SU-DHL-6 (cell line): Measurements from ENCODE around the gene CUX1.
"Not testable (repeated sequence)": the region's sequence is repeated elsewhere in the genome, so short reads cannot be mapped to it uniquely, and the experiment has no call there.

Experiments used
- H2AFZ ChIP-seq: fragments of 200-600 bp; sonication (generic); 2 replicates; pipeline ENCODE4 v1.6.1; 2014; ENCODE audit warnings: low read depth, mild to moderate bottlenecking, moderate library complexity, mixed read lengths, antibody characterized with exemption, low read length; ENCODE audit not compliant: severe bottlenecking
- H3F3A ChIP-seq: fragments of 200-600 bp; shearing (Covaris generic); 2 replicates; pipeline ENCODE4 v1.6.0; 2016; ENCODE audit warnings: antibody characterized with exemption, mild to moderate bottlenecking; ENCODE audit not compliant: insufficient read depth
- H3K27ac ChIP-seq: fragments of 200-600 bp; sonication (generic); 2 replicates; pipeline ENCODE4 v1.5.1; 2016; ENCODE audit warnings: low read depth, mild to moderate bottlenecking, low read length, moderate library complexity, mixed read lengths
- H3K27me3 ChIP-seq: fragments of 200-600 bp; sonication (generic), shearing (Covaris generic); 2 replicates; pipeline ENCODE4 v1.6.0; 2014; ENCODE audit warnings: mild to moderate bottlenecking, low read length
- H3K36me3 ChIP-seq: fragments of 200-600 bp; sonication (generic); 2 replicates; pipeline ENCODE4 v1.6.1; 2014; ENCODE audit warnings: mild to moderate bottlenecking, low read length, mixed read lengths
- H3K4me2 ChIP-seq: fragments of 300-600, 200-600 bp; shearing (Covaris generic), sonication (generic); 2 replicates; pipeline ENCODE4 v1.6.0; 2014; ENCODE audit warnings: low read length, low read depth, mild to moderate bottlenecking; ENCODE audit not compliant: poor library complexity, severe bottlenecking
- H3K4me3 ChIP-seq: fragments of 200-600 bp; sonication (generic); 2 replicates; pipeline ENCODE4 v1.5.1; 2014; ENCODE audit warnings: antibody characterized with exemption, low read length, mild to moderate bottlenecking, mixed read lengths; ENCODE audit not compliant: insufficient read depth, poor library complexity, severe bottlenecking
- H3K79me2 ChIP-seq: fragments of 200-600 bp; sonication (generic); 2 replicates; pipeline ENCODE4 v1.6.1; 2014; ENCODE audit warnings: mild to moderate bottlenecking, low read length, moderate library complexity; ENCODE audit not compliant: insufficient read depth
- H3K9ac ChIP-seq: fragments of 200-600 bp; sonication (generic); 2 replicates; pipeline ENCODE4 v1.7.0; 2014; ENCODE audit warnings: mild to moderate bottlenecking, low read length
- H3K9me2 ChIP-seq: fragments of 200-600 bp; sonication (generic); replicated peaks from 2 replicates; pipeline ENCODE4 v1.6.1; 2014; ENCODE audit warnings: low read length; ENCODE audit not compliant: insufficient read depth
- H3K9me3 ChIP-seq: fragments of 200-600 bp; sonication (generic); 2 replicates; pipeline ENCODE4 v1.6.1; 2014; ENCODE audit warnings: low read length, mixed read lengths; ENCODE audit not compliant: insufficient read depth
- H4K20me1 ChIP-seq: fragments of 200-600 bp; sonication (generic); 2 replicates; pipeline ENCODE4 v1.6.1; 2014; ENCODE audit warnings: low read depth, mild to moderate bottlenecking, antibody characterized with exemption, low read length, moderate library complexity, mixed read lengths
- EZH2phosphoT487 ChIP-seq: fragments of 200-600 bp; sonication (generic), shearing (Covaris generic); conservative IDR thresholded peaks from 2 replicates; pipeline ENCODE4 v1.6.1; 2018; ENCODE audit warnings: mild to moderate bottlenecking, antibody characterized with exemption, low read length, moderate library complexity, mixed read lengths
- TF ChIP-seq, protein P1 (sequence below): fragments of 200-600 bp; sonication (generic); IDR thresholded peaks from one replicate; pipeline ENCODE4 v1.5.1; 2017; ENCODE audit warnings: antibody characterized with exemption, mild to moderate bottlenecking, low read length, moderate library complexity; ENCODE audit not compliant: insufficient read depth, poor library complexity, severe bottlenecking

The CUX1 gene

DNA sequence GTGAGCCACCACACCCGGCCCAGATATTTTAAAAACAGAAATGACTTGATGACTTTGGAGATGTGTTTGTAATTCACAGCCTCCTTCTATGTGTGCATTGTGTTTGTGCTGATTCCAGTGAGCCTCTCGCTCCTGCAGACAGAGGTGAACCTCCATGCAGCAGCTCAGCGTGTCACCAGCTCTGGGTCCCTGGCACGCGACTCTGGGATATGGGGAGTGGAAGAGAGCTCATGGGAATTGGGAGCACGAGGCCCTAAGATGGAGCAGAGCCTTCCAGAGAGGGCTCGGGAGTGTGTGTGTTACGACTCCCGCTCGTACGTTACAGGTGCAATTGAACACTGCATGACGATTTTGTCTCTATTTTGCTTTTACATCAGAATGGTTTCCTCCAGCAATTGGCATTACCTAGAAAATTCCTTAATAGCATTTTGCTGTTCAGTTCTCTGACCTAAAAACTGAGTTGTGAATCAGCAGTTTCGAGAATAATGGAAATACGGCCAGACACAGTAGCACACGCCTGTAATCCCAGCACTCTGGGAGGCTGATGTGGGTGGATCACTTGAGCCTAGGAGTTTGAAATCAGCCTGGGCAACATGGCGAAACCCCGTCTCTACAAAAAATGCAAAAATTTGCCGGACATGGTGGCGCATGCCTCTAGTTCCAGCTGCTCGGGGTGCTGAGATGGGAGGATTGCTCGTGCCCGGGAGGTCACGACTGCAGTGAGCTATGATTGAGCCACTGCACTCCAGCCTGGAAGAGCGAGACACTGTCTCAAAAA lies 204.6 kb downstream of the CUX1 start:
- H3K36me3 ChIP-seq, result peaks cover 9% of the 10 kb centered on the region
- H3K79me2 ChIP-seq, result peaks cover 92% of the 10 kb centered on the region
- TF ChIP-seq, protein P1, sequence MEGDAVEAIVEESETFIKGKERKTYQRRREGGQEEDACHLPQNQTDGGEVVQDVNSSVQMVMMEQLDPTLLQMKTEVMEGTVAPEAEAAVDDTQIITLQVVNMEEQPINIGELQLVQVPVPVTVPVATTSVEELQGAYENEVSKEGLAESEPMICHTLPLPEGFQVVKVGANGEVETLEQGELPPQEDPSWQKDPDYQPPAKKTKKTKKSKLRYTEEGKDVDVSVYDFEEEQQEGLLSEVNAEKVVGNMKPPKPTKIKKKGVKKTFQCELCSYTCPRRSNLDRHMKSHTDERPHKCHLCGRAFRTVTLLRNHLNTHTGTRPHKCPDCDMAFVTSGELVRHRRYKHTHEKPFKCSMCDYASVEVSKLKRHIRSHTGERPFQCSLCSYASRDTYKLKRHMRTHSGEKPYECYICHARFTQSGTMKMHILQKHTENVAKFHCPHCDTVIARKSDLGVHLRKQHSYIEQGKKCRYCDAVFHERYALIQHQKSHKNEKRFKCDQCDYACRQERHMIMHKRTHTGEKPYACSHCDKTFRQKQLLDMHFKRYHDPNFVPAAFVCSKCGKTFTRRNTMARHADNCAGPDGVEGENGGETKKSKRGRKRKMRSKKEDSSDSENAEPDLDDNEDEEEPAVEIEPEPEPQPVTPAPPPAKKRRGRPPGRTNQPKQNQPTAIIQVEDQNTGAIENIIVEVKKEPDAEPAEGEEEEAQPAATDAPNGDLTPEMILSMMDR, result no peak
- TF ChIP-seq EZH2phosphoT487, result no peak
- H3K9me2 ChIP-seq, result no peaks in the 10 kb centered on the region
- H3K4me2 ChIP-seq, result no peak overlapping the region
- no peak overlapping the region for H2AFZ ChIP-seq
- H3K27me3 ChIP-seq, result no peaks in the 10 kb centered on the region
- no peak overlapping the region for H3K27ac ChIP-seq
- H3K4me3 ChIP-seq, result no peak overlapping the region
- no peaks in the 10 kb centered on the region; the same call in 1 of the 2 replicates for H4K20me1 ChIP-seq
- no peaks in the 10 kb centered on the region for H3K9me3 ChIP-seq
- no peak overlapping the region for H3K9ac ChIP-seq
- peaks cover 18% of the 10 kb centered on the region for H3F3A ChIP-seq

DNA sequence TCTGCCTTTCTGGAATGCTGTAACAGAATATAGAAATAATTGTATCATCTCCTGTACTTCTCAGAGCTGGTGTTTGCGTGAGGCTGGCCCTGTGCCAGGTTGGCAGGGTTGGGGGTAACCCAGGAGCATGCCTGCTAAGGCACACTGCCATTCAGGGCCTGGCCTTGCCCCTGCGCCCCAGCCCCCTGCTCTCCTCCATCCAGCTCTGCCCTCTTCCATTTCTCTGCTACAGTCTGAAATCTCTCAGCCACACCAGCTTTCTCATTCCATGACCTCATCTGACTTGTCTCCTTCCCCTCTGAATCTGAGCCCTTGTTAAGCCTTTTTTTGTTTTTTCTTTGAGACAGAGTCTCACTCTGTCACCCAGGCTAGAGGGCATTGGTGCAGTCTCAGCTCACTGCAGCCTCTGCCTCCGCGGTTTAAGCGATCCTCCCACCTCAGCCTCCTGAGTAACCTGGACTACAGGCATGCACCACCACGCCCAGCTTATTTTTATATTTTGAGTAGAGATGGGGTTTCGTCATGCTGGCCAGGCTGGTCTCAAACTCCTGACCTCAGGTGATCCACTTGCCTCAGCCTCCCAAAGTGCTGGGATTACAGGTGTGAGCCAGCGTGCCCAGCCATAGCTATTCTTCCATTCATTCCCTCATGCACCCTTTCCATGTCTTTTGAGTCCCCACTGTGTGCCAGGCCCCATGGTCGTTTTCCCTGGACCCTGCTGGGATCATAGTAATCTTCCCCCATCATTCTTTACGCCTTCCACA lies 206.8 kb downstream of the CUX1 start:
- no peak overlapping the region for H3K4me2 ChIP-seq
- no peak for TF ChIP-seq EZH2phosphoT487
- TF ChIP-seq, protein P1, result no peak
- H4K20me1 ChIP-seq, result no peaks in the 10 kb centered on the region; the same call in 1 of the 2 replicates
- no peak overlapping the region for H3K9ac ChIP-seq
- H3K36me3 ChIP-seq, result peaks cover 16% of the 10 kb centered on the region
- H3K27me3 ChIP-seq, result no peaks in the 10 kb centered on the region
- no peak overlapping the region for H2AFZ ChIP-seq
- H3F3A ChIP-seq, result peaks cover 28% of the 10 kb centered on the region
- no peaks in the 10 kb centered on the region for H3K9me2 ChIP-seq
- peak overlapping the region; percentile 3; the same call in 1 of the 2 replicates for H3K27ac ChIP-seq
- H3K79me2 ChIP-seq, result peaks cover 92% of the 10 kb centered on the region
- H3K4me3 ChIP-seq, result no peak overlapping the region
- H3K9me3 ChIP-seq, result no peaks in the 10 kb centered on the region

DNA sequence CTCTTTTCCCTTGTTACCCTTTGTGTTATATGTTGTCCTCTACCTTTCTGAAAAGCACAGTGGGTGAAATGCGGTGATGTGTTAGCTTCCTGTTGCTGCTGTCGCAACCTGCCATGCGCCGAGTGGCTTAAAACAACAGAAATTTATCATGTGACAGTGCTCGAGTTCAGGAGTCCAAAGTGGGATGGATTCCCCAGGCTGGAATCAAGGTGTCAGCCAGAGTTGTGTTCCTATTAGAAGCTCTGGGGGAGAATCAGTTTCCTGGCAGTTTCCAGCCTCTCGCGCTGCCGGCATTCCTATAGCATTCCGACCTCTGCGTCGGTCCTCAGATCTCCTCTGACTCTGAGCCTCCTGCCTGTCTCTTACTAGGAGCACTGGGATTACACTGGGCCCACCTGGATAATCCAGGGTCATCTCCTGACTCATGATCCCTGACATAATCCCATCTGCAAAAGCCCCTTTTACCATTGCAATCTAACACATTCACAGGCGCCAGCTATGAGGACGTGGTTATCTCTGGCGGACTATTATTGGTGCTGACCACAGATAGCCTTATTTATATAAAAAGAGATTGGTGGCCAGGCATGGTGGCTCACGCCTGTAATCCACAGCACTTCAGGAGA lies 207.5 kb downstream of the CUX1 start:
- Histone ChIP-seq H3K27me3 (no peaks in the 10 kb centered on the region), H3K9ac (no peak overlapping the region), H3K27ac (no peak overlapping the region), H4K20me1 (no peaks in the 10 kb centered on the region; the same call in 1 of the 2 replicates), H2AFZ (no peak overlapping the region), H3K4me3 (no peak overlapping the region), H3K36me3 (peaks cover 17% of the 10 kb centered on the region), H3K4me2 (no peak overlapping the region), H3F3A (peaks cover 34% of the 10 kb centered on the region), H3K9me2 (no peaks in the 10 kb centered on the region), H3K9me3 (no peaks in the 10 kb centered on the region), H3K79me2 (peaks cover 92% of the 10 kb centered on the region)
- TF ChIP-seq, protein P1, result no peak
- TF ChIP-seq EZH2phosphoT487, result no peak

DNA sequence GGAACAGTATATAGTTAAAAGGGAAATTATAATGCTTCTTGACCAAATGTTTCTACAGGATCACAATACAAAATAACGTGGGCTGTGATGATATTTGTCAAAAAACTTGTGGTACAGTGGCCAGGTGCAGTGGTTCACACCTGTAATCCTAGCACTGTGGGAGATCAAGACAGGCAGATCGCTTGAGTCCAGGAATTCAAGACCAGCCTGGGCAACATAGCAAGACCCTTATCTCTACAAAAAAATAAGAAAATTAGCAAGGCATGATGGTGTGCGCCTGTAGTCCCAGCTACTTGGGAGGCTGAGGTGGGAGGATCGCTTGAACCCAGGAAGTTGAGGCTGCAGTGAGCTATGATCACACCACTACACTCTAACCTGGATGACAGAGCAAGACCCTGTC lies 208.4 kb downstream of the CUX1 start:
- not testable (repeated sequence) for H4K20me1 ChIP-seq, H3K9ac ChIP-seq, H3K9me2 ChIP-seq, H3K4me3 ChIP-seq, H3K4me2 ChIP-seq, H2AFZ ChIP-seq, H3K27me3 ChIP-seq, H3K9me3 ChIP-seq
- Histone ChIP-seq H3K36me3 (peaks cover 20% of the 10 kb centered on the region), H3F3A (peaks cover 40% of the 10 kb centered on the region), H3K27ac (0 out of 2 replicates have a peak overlapping the region, but pooled peaks have one; percentile 5), H3K79me2 (peaks cover 93% of the 10 kb centered on the region)
